Trophoblast cell (in vitro differentiated cells and primary cell): ENCODE results near the gene FERD3L.
A peak's percentile ranks its signal among the peaks of the same experiment; 100 is the strongest.

Experiments used
- DNase-seq, 2 donors: peaks; one replicate each; pipeline ENCODE4 v3.0.0-alpha.2; 2016
- H2AFZ ChIP-seq: 2 replicates; pipeline ENCODE4 v1.6.1; 2013; ENCODE audit warnings: low read length, moderate library complexity, mild to moderate bottlenecking; ENCODE audit not compliant: insufficient read depth, poor library complexity
- H2AK5ac ChIP-seq: 2 replicates; pipeline ENCODE4 v1.6.1; 2013; ENCODE audit warnings: mild to moderate bottlenecking, low read length
- H2BK120ac ChIP-seq: 2 replicates; pipeline ENCODE4 v1.6.1; 2013; ENCODE audit warnings: low read length, mild to moderate bottlenecking, moderate library complexity; ENCODE audit not compliant: insufficient read depth, poor library complexity
- H2BK12ac ChIP-seq: 2 replicates; pipeline ENCODE4 v1.6.1; 2013; ENCODE audit warnings: mild to moderate bottlenecking, low read length, moderate library complexity
- H2BK5ac ChIP-seq: 2 replicates; pipeline ENCODE4 v1.6.1; 2013; ENCODE audit warnings: low read length, low read depth, moderate library complexity, mild to moderate bottlenecking; ENCODE audit not compliant: poor library complexity
- H3K14ac ChIP-seq: 2 replicates; pipeline ENCODE4 v1.6.1; 2013; ENCODE audit warnings: mild to moderate bottlenecking, low read length
- H3K18ac ChIP-seq: 2 replicates; pipeline ENCODE4 v1.6.1; 2013; ENCODE audit warnings: mild to moderate bottlenecking, low read length
- H3K23ac ChIP-seq: 2 replicates; pipeline ENCODE4 v1.6.1; 2013; ENCODE audit warnings: low read length
- H3K27ac ChIP-seq: 2 replicates; pipeline ENCODE4 v1.5.1; 2013; ENCODE audit warnings: low read depth, mild to moderate bottlenecking, inconsistent platforms, low read length, moderate library complexity
- H3K27me3 ChIP-seq: 2 replicates; pipeline ENCODE4 v1.6.1; 2013; ENCODE audit warnings: inconsistent platforms, mild to moderate bottlenecking, low read length, moderate library complexity; ENCODE audit not compliant: insufficient read depth
- H3K36me3 ChIP-seq, 2 experiments: 1 replicate in 1 of 2; 2 replicates in 1 of 2; pipeline ENCODE4 v1.6.1; 2013; ENCODE audit warnings: low read length in 2 of 2, mild to moderate bottlenecking in 2 of 2, moderate library complexity in 1 of 2; ENCODE audit not compliant: insufficient read depth in 2 of 2, control insufficient read depth in 1 of 2
- H3K4ac ChIP-seq: 2 replicates; pipeline ENCODE4 v1.6.1; 2013; ENCODE audit warnings: low read depth, mild to moderate bottlenecking, low read length, moderate library complexity
- H3K4me1 ChIP-seq, 2 experiments: 1 replicate in 1 of 2; 2 replicates in 1 of 2; pipeline ENCODE4 v1.6.1; 2013; ENCODE audit warnings: low read length in 2 of 2, mild to moderate bottlenecking in 2 of 2, moderate library complexity in 1 of 2; ENCODE audit not compliant: insufficient read depth in 2 of 2, control insufficient read depth in 1 of 2
- H3K4me2 ChIP-seq: 2 replicates; pipeline ENCODE4 v1.6.1; 2013; ENCODE audit warnings: inconsistent platforms, mild to moderate bottlenecking, low read length, moderate library complexity
- H3K4me3 ChIP-seq: 2 replicates; pipeline ENCODE4 v1.5.1; 2013; ENCODE audit warnings: mild to moderate bottlenecking, low read depth, low read length, inconsistent platforms
- H3K79me1 ChIP-seq: one replicate; pipeline ENCODE4 v1.6.1; 2013; ENCODE audit warnings: low read length
- H3K79me2 ChIP-seq: 2 replicates; pipeline ENCODE4 v1.6.1; 2013; ENCODE audit warnings: low read length, mild to moderate bottlenecking; ENCODE audit not compliant: control insufficient read depth, insufficient read depth, poor library complexity
- H3K9ac ChIP-seq: 2 replicates; pipeline ENCODE4 v1.6.1; 2013; ENCODE audit warnings: mild to moderate bottlenecking, low read length
- H3K9me3 ChIP-seq: 2 replicates; pipeline ENCODE4 v1.6.1; 2013; ENCODE audit warnings: low read depth, mild to moderate bottlenecking, control low read depth, inconsistent platforms, low read length; ENCODE audit not compliant: insufficient read depth
- H4K12ac ChIP-seq: 2 replicates; pipeline ENCODE4 v1.6.1; 2013; ENCODE audit warnings: low read depth, mild to moderate bottlenecking, low read length, moderate library complexity
- H4K8ac ChIP-seq: 2 replicates; pipeline ENCODE4 v1.6.1; 2013; ENCODE audit warnings: low read depth, mild to moderate bottlenecking, low read length, moderate library complexity
- H4K91ac ChIP-seq: one replicate; pipeline ENCODE4 v1.6.1; 2013; ENCODE audit warnings: low read depth, mild to moderate bottlenecking, low read length, moderate library complexity
- WGBS: extraction: QIAGEN DNeasy Blood & Tissue Kit; methylation state at CpG from one replicate; pipeline ENCODE4 v1.1.7; 2013; ENCODE audit warnings: missing lambda C conversion rate; ENCODE audit not compliant: insufficient read length, insufficient coverage; ENCODE audit errors: extremely low coverage; 5-methylcytosine and 5-hydroxymethylcytosine counted together

The FERD3L gene

DNA sequence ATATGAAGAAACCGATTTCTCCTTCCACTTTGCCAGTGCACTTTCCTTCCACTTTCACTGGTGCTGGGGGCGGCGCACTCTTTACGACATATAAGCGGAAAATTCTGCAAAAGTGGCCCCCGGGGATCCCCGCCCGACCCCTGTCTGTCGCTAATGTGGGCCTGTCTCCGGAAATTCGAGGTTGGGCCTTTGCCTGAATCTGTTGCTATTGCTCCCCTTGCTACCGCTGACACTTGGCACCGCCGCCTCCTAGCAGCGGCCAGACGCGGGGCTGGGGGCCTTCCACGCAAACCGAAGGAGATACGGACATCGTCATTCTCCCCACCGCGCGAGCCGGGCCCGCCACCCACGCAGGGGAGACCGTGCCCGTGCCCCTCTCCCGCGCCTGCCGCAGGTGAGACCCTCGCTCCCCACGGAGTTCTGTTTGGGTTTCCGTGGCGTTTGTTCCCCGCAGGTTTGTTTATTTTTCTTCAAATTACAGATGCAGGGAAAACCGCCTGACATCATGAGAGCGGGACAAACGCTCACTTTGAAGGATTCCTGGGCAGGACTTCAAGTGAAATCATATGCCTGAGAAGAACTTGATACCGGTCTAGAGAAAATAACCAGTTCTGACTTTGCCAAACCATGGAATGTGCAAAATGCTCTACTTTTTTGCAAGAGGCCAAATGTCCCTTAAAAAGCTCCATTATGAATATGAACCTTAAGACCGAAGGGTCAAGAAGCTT lies 32.8 kb downstream of the FERD3L start:
- no peak overlapping the region for H3K9ac ChIP-seq

DNA sequence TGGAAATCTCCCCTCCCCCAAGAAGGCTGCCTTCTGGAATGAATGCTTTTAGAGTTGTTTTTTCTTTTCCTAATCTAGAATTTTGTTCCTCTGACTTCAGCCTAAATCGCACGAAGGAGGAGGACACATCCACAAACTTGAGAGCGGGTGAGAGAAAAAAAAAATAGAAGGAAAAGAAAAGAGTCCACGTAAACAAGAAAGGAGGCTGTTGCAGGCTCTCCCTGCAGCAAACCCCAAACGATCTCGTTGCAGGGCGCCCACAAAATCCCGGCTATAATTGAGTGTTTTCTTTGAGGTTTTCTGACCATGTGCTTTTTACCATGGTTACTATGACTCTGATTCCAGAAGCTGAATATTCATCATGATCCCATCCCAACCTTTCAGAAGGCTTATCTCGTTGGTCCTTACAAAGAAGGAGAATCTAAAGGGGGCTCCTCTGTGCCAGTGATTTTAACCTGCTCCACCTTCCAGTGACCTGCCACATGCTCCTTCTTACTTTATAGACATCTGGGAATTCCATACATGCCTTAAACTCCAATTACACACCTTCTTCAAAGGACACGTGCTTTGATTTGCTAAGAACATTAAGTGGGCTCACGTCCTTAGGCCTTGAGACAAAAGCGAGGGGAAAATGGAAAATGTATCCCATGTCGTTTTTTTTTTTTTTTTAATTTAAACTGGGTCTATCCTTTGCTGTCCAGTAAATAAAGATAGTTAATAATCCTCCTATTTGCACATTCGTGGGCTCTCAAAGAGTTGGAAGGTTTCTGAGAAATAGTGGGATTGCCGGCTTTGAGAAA lies 33.5 kb downstream of the FERD3L start:
- H3K4me1 ChIP-seq = peaks cover 6 to 16% of the 10 kb centered on the region in 2 experiments
- peaks cover 3% of the 10 kb centered on the region for H3K9me3 ChIP-seq
- WGBS = no CpG with 5 or more reads among the region's 15 CpGs
- no peak overlapping the region for H3K4ac ChIP-seq
- H3K14ac ChIP-seq = no peak overlapping the region
- H3K27ac ChIP-seq = no peak overlapping the region
- no peak overlapping the region for H4K8ac ChIP-seq
- H3K36me3 ChIP-seq = no peaks in the 10 kb centered on the region
- no peak overlapping the region for H3K4me2 ChIP-seq
- H4K12ac ChIP-seq = no peak overlapping the region
- no peaks in the 10 kb centered on the region for H3K79me2 ChIP-seq
- H2AK5ac ChIP-seq = no peak overlapping the region
- H3K79me1 ChIP-seq = no peaks in the 10 kb centered on the region
- H2AFZ ChIP-seq = no peak overlapping the region
- peaks cover 53% of the 10 kb centered on the region for H3K27me3 ChIP-seq
- no peak overlapping the region for H3K9ac ChIP-seq
- H2BK12ac ChIP-seq = no peak overlapping the region
- H3K23ac ChIP-seq = no peak overlapping the region
- H2BK120ac ChIP-seq = no peak overlapping the region
- H2BK5ac ChIP-seq = no peak overlapping the region
- no peak for DNase-seq
- no peak overlapping the region for H4K91ac ChIP-seq
- no peak overlapping the region for H3K4me3 ChIP-seq
- no peak overlapping the region for H3K18ac ChIP-seq

More for the DNA sequence above, 32.8 kb downstream of the FERD3L start:
- Histone ChIP-seq H2BK12ac (no peak overlapping the region), H3K4me1 (peaks cover 4 to 12% of the 10 kb centered on the region in 2 experiments), H2BK120ac (peak overlapping the region; percentile 43), H3K23ac (no peak overlapping the region), H2AFZ (peak overlapping the region; percentile 33), H3K36me3 (no peaks in the 10 kb centered on the region), H2AK5ac (no peak overlapping the region), H3K79me1 (no peaks in the 10 kb centered on the region), H3K14ac (no peak overlapping the region), H3K9me3 (peaks cover 3% of the 10 kb centered on the region), H4K91ac (no peak overlapping the region), H4K12ac (no peak overlapping the region), H3K27ac (no peak overlapping the region), H3K4me3 (no peak overlapping the region), H3K4me2 (peak overlapping the region; percentile 7), H3K79me2 (no peaks in the 10 kb centered on the region), H3K27me3 (peaks cover 46% of the 10 kb centered on the region), H4K8ac (no peak overlapping the region), H2BK5ac (no peak overlapping the region), H3K18ac (no peak overlapping the region), H3K4ac (no peak overlapping the region)
- DNase-seq = no peak
- WGBS = no CpG with 5 or more reads among the region's 42 CpGs

DNA sequence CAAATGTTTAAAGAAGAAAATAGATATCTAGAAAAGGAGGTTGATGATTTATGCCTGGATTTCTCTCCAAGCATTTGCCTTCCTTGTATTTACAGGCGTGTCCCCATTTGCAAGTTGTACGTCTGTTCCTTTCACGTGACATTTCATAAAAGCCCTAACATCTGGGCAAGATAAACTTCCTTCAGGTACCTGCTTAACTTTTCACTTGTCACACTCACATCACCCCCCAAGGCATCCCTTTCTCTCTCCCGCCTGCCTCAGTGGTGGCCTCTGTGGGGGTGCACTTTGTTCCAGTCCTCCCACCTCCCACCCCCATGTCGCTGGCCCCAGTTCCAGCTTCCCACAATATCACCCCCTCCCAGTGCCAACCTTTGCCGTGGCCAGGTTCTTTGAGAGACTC lies 34.4 kb downstream of the FERD3L start:
- Histone ChIP-seq H3K14ac (no peak overlapping the region), H2BK120ac (no peak overlapping the region), H3K9ac (no peak overlapping the region), H3K4me1 (peaks cover 11 to 22% of the 10 kb centered on the region in 2 experiments), H3K9me3 (peaks cover 3% of the 10 kb centered on the region), H3K18ac (no peak overlapping the region), H2BK12ac (no peak overlapping the region), H3K79me1 (no peaks in the 10 kb centered on the region), H3K79me2 (peaks cover 2% of the 10 kb centered on the region), H4K12ac (no peak overlapping the region), H4K91ac (no peak overlapping the region), H2AFZ (no peak overlapping the region), H2AK5ac (no peak overlapping the region), H2BK5ac (no peak overlapping the region), H3K4me2 (no peak overlapping the region), H3K27ac (no peak overlapping the region), H4K8ac (no peak overlapping the region), H3K23ac (no peak overlapping the region), H3K27me3 (peaks cover 62% of the 10 kb centered on the region), H3K4me3 (no peak overlapping the region), H3K36me3 (no peaks in the 10 kb centered on the region), H3K4ac (no peak overlapping the region)
- no peak for DNase-seq
- WGBS = no CpG with 5 or more reads among the region's 6 CpGs

DNA sequence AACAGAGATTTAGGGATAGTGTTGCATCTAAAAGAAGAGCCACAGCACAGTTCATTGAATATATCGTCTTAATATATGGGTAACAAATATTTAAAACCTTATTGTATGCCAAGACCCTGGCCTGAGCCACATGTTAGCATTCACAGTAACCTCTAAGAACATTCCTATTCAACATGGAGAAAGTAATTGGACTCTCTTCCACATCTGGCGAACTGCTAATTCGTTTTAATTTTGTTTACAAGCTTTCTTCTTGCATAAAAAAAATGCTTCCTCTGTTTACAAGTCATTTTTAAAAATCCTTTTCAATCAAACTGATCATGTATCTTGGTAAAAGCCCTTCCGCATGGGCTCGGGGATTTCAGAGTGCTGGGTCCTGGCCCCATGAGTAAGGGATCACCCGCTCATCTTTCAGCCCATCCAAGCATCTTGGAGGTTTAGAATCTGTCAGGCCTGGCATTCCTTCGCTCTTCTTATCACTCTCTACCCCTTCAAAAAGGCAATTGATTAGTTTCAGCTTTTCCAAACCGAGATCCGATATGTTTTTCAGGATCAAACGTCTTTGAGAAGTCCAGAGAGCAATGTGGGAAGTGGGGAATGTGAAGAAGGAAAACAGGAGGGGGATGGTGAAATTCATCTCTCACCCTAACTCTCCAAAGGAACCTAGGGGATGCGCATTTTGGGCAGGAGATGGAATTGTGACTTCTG lies 35.0 kb downstream of the FERD3L start:
- H3K4me1 ChIP-seq = peaks cover 11 to 22% of the 10 kb centered on the region in 2 experiments
- WGBS = no CpG with 5 or more reads among the region's 11 CpGs
- no peak overlapping the region for H3K23ac ChIP-seq

More for the DNA sequence above, 35.0 kb downstream of the FERD3L start:
- Histone ChIP-seq H3K27ac (no peak overlapping the region), H4K8ac (no peak overlapping the region), H2AK5ac (no peak overlapping the region), H3K79me2 (peaks cover 2% of the 10 kb centered on the region), H3K4ac (no peak overlapping the region), H3K79me1 (no peaks in the 10 kb centered on the region), H4K12ac (no peak overlapping the region), H2BK12ac (no peak overlapping the region), H2AFZ (no peak overlapping the region), H3K9ac (no peak overlapping the region), H3K36me3 (no peaks in the 10 kb centered on the region), H3K4me2 (no peak overlapping the region), H3K14ac (no peak overlapping the region), H3K18ac (no peak overlapping the region), H3K27me3 (peaks cover 62% of the 10 kb centered on the region), H2BK120ac (no peak overlapping the region), H3K9me3 (peaks cover 3% of the 10 kb centered on the region), H4K91ac (no peak overlapping the region), H2BK5ac (no peak overlapping the region), H3K4me3 (no peak overlapping the region)
- no peak for DNase-seq
